ENCODE measurements around the gene MC2R.

DNA sequence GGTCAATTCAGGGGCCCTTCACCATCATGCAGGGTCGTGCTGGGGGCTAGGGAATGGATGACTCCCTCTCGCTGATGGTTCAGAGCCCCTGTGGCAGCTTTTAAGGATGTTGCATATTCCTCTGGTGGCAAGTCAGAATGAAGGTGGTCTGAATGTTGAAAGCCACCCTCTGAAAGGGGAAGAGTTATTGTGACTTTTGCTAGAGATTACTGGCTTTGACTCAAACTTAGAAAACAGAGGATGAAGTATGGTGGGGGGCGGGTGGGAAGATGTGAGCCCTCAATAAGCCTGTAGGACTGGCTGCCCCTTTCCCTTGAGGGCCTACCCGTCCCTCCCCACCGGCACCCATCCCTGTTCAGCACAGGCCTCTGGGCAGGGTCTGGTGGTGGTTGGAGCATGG lies 23.2 kb downstream of the MC2R start:
- TF ChIP-seq, protein P1, sequence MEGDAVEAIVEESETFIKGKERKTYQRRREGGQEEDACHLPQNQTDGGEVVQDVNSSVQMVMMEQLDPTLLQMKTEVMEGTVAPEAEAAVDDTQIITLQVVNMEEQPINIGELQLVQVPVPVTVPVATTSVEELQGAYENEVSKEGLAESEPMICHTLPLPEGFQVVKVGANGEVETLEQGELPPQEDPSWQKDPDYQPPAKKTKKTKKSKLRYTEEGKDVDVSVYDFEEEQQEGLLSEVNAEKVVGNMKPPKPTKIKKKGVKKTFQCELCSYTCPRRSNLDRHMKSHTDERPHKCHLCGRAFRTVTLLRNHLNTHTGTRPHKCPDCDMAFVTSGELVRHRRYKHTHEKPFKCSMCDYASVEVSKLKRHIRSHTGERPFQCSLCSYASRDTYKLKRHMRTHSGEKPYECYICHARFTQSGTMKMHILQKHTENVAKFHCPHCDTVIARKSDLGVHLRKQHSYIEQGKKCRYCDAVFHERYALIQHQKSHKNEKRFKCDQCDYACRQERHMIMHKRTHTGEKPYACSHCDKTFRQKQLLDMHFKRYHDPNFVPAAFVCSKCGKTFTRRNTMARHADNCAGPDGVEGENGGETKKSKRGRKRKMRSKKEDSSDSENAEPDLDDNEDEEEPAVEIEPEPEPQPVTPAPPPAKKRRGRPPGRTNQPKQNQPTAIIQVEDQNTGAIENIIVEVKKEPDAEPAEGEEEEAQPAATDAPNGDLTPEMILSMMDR (conservative IDR thresholded peaks at IDR 0.05; ENCODE audit: low read depth, low read length): no peak
- no peak for TF ChIP-seq POLR2A (IDR thresholded peaks at IDR 0.05; ENCODE audit: low read depth, low read length)

Data from IMR-90 (cell line).